Measurements from ENCODE around the gene SCG5. TPM values are rescaled to one million over a fixed set of nuclear protein-coding genes. Genes with fewer than 3 reads are reported as not detected.

SCG5 gene
- total RNA-seq, 1 donor from 2014 or later = 6.1 TPM

- no peak for DNase-seq (ENCODE audit: extremely low spot score in 2 of 2)
- H3K27me3 ChIP-seq = no peaks in the 10 kb centered on the region
- peak overlapping the region; percentile 90 for H3K27ac ChIP-seq
- TF ChIP-seq, protein P1, sequence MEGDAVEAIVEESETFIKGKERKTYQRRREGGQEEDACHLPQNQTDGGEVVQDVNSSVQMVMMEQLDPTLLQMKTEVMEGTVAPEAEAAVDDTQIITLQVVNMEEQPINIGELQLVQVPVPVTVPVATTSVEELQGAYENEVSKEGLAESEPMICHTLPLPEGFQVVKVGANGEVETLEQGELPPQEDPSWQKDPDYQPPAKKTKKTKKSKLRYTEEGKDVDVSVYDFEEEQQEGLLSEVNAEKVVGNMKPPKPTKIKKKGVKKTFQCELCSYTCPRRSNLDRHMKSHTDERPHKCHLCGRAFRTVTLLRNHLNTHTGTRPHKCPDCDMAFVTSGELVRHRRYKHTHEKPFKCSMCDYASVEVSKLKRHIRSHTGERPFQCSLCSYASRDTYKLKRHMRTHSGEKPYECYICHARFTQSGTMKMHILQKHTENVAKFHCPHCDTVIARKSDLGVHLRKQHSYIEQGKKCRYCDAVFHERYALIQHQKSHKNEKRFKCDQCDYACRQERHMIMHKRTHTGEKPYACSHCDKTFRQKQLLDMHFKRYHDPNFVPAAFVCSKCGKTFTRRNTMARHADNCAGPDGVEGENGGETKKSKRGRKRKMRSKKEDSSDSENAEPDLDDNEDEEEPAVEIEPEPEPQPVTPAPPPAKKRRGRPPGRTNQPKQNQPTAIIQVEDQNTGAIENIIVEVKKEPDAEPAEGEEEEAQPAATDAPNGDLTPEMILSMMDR (IDR thresholded peaks at IDR 0.05) = no peak
- TF ChIP-seq POLR2A (IDR thresholded peaks at IDR 0.05) (no peak), POLR2AphosphoS5 (IDR thresholded peaks at IDR 0.05; ENCODE audit: insufficient read depth in 1 of 2, low read depth in 1 of 2) (no peak)
- H3K9me3 ChIP-seq = no peaks in the 10 kb centered on the region
- H3K36me3 ChIP-seq = no peaks in the 10 kb centered on the region
- peak overlapping the region in 1 of 2 donors; percentile 51 for H3K4me3 ChIP-seq
- intact Hi-C loops (cut with DNase I) = loop anchor here (10.0 kb wide), 1 partner anchor 108 kb away; no protein-coding TSS in a partner anchor
- H3K4me1 ChIP-seq = peaks cover 14% of the 10 kb centered on the region
These were observed 74.9 kb downstream of the SCG5 start for GRCh38 chr15:32716216-32716914.

DNA sequence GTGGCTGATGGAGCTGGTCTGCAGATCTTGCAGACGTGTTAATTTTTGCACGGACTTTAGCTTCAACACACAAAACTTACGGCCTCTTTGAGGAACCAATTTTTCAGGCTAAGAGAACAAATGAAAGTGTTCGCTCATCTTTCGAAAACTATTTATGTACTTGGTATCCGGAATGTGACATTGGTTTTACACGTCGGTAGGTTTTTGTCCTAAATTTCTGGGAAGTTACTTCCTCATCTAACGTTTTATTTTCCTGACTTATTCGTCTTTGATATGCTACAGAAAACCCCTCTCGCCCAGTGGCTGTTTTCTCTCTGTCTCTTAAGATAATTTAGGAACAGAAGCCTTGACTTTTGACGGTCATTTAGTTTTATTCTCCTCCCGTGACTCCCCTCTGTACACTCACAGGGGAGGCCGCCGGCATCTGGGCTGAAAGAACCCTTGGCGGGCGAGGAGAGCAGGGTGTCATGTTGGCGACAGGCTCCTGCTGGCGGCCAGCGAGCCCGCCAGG, 75.5 kb downstream of the SCG5 start:
- H3K27me3 ChIP-seq = no peaks in the 10 kb centered on the region
- no peaks in the 10 kb centered on the region for H3K9me3 ChIP-seq
- DNase-seq (ENCODE audit: extremely low spot score in 2 of 2) = no peak
- TF ChIP-seq, protein P1 (IDR thresholded peaks at IDR 0.05) = no peak
- no peak for TF ChIP-seq POLR2A (IDR thresholded peaks at IDR 0.05)
- no peak for TF ChIP-seq POLR2AphosphoS5 (IDR thresholded peaks at IDR 0.05; ENCODE audit: insufficient read depth in 1 of 2, low read depth in 1 of 2)
- peak overlapping the region; percentile 90 for H3K27ac ChIP-seq
- intact Hi-C loops (cut with DNase I) = loop anchor here (10.0 kb wide), 1 partner anchor 108 kb away; no protein-coding TSS in a partner anchor
- no peaks in the 10 kb centered on the region for H3K36me3 ChIP-seq
- peaks cover 14% of the 10 kb centered on the region for H3K4me1 ChIP-seq
- H3K4me3 ChIP-seq = peak overlapping the region; percentile 51 to 59

GRCh38 chr15:32717426-32718226, 76.1 kb downstream of the SCG5 start, which contains the start of gene GREM1:
Gene GREM1 (plus strand): TSS chr15:32718004. CDS start chr15:32730691, 12,687 bp downstream.
- intact Hi-C loops (cut with DNase I) = loop anchor here (10.0 kb wide), 1 partner anchor 107 kb away; no protein-coding TSS in a partner anchor
- peaks cover 14% of the 10 kb centered on the region for H3K4me1 ChIP-seq
- peak within 1 kb of the TSS; percentile 90 for H3K27ac ChIP-seq
- H3K27me3 ChIP-seq = no peaks in the 10 kb centered on the region
- peak within 1 kb of the TSS; percentile 51 to 59 for H3K4me3 ChIP-seq
- no peak for DNase-seq (ENCODE audit: extremely low spot score in 2 of 2)
- no peaks in the 10 kb centered on the region for H3K36me3 ChIP-seq
- TF ChIP-seq POLR2AphosphoS5 (IDR thresholded peaks at IDR 0.05; ENCODE audit: insufficient read depth in 1 of 2, low read depth in 1 of 2) (peak in 1 of 2 donors; percentile 73), POLR2A (IDR thresholded peaks at IDR 0.05) (peak in 1 of 2 donors; percentile 47)
- TF ChIP-seq, protein P1 (IDR thresholded peaks at IDR 0.05) = no peak
- H3K9me3 ChIP-seq = no peaks in the 10 kb centered on the region

DNA sequence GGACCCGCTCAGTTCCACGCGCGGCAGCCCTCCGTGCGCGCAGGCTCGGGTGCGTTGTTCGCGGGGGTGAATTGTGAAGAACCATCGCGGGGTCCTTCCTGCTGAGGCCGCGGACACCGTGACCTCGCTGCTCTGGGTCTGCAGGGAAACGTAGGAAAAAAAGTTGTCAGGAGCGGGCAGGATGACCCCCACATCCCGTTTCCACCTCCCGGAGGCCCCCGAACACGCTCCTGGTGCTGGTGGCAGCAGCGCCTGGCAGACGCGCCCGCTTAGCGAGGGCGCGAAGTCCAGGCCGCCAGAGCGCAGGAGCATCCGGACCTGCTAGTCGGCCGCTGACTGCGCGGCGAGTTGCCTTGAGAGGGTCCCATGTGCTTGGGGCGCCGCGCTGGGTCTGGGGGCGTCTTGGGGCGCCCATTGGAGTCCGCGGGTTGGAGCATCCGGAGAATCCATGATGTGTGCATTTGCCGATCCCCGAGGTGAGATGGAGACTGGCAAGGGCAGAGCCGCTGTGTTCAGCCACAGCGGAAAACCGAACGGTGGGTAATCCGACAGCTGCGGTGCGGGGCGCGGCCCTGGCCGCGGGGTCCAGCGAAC, 76.8 kb downstream of the SCG5 start:
- H3K9me3 ChIP-seq = no peaks in the 10 kb centered on the region
- TF ChIP-seq, protein P1 (IDR thresholded peaks at IDR 0.05) = no peak
- TF ChIP-seq POLR2A (IDR thresholded peaks at IDR 0.05) = no peak
- peak in 1 of 2 donors; percentile 23 for TF ChIP-seq POLR2AphosphoS5 (IDR thresholded peaks at IDR 0.05; ENCODE audit: insufficient read depth in 1 of 2, low read depth in 1 of 2)
- H3K36me3 ChIP-seq = no peaks in the 10 kb centered on the region
- DNase-seq (ENCODE audit: extremely low spot score in 2 of 2) = no peak
- peak overlapping the region; percentile 51 to 59 for H3K4me3 ChIP-seq
- H3K27me3 ChIP-seq = no peaks in the 10 kb centered on the region
- intact Hi-C loops (cut with DNase I) = loop anchor here (10.0 kb wide), 1 partner anchor 106 kb away; no protein-coding TSS in a partner anchor
- peak overlapping the region; percentile 90 for H3K27ac ChIP-seq
- H3K4me1 ChIP-seq = peaks cover 14% of the 10 kb centered on the region

Data from vagina (tissue), 2 donors.